Fibroblast of the conjunctiva (primary cell): Measurements from ENCODE around the gene FAM110A.
"Not testable (repeated sequence)": the region's sequence is repeated elsewhere in the genome, so short reads cannot be mapped to it uniquely, and the experiment has no call there.

ENCODE experiments used
- DNase-seq: peaks from one replicate; pipeline ENCODE4 v3.0.0-alpha.2; 2010; ENCODE audit warnings: low read depth

FAM110A gene

DNA sequence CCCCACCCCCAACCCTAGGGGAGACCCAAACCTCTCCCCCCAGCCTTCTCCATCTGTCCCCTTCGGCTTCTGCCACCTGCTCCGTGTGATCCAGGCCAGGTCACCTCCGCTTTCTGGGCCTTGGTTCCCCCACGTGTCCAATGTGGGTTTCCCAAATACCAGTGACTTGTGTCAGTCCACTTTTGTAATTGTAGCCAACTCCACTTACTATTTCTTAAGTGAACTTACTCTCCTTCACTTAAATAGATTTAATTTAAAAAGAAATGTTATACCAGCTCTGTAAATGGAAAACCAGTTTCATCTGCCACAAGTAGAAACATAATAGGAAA, 10.0 kb upstream of the FAM110A start:
- no peak for DNase-seq

DNA sequence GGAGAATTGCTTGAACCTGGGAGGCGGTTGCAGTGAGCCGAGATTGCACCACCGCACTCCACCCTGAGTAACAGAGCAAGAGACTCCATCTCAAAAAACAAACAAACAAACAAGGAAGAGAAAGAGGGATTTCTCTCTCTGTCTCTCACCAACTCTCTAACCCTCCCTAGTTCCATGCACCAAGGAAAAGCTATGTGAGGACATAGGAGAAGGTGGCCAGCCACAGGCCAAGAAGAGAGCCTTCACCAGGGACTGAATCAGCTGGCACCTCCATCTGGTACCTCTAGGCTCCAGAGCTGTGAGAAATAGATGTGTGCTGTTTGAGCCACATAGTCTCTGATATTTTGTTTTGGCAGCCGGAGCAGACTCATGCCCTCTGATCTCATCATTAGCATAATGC, 9.0 kb upstream of the FAM110A start:
- DNase-seq = no peak

DNA sequence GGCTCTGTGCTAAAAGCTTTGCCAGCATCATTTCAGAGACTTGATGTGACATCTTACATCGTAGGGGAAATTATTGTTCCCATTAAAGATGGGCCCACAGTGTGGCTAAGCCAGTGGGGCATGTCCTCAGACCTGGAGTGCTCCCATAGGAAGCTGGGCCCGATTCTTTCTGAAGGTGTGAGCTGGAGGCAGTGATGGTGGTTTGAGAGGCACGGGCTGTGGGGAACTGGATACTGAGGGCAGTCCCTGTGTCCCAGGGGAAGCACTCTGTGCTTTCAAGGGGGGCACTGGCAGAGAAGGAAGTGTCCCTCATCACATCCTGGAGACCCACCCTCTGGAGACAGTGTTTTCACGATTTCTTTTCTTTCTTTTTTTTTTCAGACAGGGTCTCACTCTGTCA, 8.6 kb upstream of the FAM110A start:
- DNase-seq = no peak

DNA sequence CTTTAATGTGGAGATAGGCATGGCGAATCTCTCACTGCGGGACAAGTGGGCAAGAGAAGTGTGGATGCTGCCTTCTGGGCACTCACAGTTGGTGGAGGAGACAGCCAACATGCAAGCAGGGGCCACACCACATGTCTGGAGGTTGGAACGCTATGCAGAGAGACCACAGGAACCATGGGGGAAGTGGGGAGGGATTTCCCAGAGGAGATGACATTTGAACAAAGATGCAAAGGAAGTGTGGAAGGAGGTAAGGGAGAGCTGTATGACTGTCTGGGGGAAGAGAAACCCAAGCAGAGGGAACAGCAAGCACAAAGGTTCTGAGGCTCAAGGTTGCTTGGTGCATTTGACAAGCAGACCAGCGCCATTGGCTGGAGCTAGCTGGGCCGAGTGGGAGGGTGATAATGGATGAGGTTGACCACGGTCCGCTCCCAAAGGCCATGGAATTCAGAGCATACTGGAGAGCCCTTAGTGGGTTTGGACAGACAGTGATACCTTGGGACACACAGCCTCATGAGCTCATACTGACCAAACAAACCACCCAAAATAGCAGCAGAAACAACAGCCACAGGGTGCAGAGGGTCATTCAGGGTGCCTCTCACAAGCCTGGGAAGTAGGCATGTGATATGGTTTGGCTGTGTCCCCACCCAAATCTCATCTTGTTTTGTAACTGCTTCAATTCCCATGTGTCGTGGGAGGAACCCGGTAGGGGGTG, 7.6 kb upstream of the FAM110A start:
- DNase-seq = no peak

DNA sequence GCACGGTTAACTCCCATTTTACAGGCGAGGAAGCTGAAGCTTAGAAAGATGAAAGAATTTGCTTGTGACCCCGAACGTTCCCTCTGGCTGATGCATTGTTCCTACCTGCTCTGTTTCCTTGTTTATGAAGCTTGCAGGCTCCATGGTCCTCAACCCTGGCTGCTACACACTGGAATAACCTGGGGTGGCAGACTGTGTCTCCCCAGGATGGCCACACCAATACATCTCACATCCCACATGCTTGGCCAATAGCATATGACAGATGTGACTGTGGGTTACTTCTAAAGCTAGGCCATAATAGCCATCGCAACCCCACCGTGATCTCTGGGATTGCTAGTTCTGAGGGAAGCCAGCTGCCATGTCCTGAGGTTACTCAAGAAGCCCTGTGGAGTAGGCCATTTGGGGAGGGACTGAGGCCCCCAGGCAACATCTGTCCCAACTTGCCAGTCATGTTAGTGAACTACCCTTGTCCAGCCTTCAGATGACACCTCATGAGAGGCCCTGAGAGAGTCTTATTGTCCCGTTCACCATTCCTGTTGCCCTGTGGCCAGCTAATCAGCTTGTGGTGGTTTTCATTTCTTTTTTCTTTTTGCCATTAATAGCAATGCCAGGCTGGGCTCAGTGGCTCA, 6.7 kb upstream of the FAM110A start:
- no peak for DNase-seq

DNA sequence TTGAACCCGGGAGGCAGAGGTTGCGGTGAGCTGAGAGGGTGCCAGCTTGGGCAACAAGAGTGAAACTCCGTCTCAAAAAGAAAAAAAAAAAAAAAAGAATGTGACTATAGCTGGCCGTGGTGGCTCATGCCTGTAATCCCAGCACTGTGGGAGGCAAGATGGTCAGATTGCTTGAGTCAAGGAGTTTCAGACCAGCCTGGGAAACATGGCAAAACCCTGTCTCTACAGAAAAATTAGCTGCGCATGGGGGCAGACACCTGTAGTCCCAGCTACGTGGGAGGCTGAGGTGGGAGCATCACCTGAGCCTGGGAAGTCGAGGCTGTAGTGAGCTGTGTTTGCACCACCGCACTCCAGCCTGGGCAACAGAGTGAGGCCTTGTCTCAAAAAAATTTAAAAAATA, 5.5 kb upstream of the FAM110A start:
- not testable (repeated sequence) for DNase-seq

DNA sequence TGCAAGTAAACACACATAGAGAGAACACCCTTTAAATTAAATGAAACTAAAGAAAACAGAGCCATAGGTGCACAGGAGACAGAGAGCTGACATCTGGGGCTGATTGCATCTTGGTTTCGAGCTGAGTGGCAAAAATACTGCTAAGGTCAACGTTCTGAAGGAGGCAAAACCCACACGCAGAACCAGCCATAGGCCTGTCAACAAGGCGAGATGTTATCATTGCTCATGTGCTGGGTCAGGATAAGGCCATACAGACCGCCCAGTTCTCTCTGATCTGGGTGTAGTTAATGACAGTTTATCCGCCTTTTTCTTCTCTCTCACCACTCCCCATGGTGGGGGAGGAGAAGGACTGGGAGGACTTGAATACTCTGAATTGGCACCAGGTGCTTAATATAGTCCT, 4.5 kb upstream of the FAM110A start:
- no peak for DNase-seq

DNA sequence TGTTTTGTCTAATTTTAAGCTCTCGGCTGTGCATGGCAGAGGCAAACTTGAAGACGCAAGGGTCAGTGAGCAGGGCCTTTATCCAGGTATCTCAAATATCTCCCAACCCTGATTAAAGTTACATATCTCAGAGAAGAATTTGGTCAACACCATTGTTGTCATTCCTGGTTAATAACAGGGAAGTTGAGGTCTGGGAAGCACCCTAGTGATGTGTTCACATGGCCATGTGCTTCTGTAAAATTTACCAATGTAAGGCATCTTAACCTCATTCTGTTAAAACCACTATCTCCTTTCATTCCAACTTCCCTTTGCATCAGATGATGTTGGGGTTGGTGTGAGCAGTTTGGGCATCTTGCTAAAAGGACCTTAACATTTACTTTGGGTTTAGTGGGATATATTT, 4.0 kb upstream of the FAM110A start:
- DNase-seq = no peak

DNA sequence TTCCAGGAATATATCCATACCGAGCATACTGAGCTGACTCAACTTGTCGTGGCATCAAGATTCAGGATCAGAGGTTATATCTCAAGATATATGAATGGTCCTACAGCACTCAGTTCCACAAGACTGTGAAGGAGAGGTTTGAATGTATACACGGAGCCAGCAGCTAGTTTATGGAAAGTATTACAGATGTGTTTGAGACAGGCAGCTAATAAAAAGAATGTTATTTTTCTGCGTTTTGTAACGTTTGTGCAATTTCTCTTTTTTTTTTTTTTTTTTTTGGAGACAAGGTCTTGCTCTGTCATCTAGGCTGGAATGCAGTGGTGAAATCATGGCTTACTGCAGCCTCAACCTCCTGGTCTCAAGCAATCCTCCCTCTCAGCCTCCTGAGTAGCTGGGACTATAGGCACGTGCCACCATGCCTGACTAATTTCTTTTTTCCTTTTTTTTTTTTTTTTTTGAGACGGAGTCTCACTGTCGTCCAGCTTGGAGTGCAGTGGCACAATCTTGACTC, 3.4 kb upstream of the FAM110A start:
- no peak for DNase-seq

DNA sequence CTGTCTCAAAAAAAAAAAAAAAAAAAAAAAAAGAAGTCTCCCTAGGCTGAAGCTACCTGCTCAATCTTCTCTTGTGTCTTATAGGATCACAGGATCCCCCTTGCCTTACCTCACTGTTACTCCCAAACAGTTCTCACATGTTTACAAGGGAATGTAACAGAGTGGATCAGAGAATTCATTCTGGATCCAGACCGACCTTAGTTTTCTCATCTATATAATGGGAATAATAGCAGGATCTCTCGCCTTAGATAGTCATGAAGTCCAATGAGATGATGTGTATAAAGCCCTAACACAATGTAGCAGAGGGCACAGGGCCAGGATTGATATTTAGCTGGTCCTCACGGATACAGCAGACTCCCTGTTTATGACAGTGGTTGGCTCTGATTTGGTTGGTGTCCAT, 2.3 kb upstream of the FAM110A start:
- no peak for DNase-seq

DNA sequence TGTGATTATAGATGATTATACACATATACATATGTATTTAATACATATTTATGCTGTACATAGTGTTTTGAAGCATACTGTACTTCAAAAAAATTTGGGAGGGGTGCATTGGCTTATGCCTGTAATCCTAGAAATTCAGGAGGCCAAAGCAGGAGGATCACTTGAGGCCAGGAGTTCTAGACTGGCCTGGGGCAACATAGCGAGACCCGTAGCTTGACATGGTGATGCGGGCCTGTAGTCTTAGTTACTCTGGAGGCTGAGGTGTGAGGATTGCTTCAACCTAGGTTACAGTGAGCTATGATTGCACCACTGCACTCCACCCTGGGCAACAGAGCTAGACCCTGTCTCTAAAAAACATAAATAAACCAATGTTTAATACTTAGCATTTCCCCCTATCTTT, 1.6 kb upstream of the FAM110A start:
- DNase-seq = no peak

DNA sequence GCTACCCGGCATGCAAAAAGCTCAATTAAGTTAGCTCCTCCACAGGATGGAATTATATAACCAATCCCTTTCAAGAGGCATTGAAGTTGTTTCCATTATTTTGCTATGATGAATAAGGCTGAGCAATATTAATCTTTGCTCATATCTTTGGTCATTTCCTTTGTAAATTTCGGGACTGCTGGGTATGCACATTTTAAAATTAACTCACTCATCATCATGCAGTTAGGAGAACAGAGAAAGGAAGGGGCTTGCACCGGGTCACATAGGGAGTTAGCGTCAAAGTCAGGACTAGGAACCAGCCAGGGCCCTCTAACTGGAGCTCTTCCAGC, 430 bp upstream of the FAM110A start:
- DNase-seq = no peak

DNA sequence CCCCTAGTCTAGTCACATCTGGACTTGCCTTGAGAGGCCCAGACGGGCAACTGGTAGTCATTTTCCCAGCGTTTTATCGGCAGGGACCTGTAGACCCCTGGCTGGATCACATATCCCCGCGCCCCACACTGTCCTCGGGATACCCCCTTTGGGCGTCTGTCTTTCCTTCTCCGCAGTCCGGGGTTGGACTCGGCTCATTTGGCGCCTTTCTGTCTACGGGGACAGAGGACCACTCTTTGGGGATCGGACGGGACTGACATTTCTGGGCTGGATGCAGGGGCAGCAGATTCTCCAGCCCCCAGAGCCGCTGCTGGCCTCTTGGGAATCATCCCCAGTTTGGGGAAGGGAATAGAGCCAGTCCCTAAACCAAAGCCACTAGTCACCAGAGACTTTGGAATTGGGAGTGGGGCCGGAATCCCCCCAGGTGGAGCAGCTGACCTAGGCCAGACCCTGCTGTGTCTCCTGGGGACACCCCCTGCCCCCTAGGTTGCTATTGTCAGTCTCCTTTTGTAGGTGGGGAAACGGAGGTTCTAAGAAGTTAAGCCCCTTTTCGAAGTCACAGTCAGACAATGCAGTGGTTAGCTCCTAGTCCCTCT, 734 bp downstream of the FAM110A start:
- DNase-seq = no peak

DNA sequence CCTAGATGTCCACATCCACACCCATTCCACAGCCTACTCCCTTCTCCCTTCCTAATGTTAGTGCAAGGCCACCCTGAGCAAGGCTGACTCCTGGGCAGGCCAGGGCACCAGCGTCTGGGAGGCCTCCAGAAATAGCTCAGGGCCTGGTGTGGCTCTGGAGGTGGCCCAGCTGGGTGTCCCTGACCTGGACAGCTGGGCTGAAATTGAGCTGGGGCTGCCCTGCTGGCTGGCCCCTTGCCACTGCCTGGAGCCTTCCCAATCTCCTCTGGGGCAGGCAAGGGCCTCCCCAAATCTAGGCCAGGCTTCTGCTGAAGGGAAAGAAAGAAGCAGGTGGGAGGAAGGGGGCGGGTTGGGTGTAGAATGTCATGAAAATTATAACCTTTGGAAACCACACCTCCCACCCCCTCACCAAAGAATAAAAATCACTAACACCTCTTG, 2.1 kb downstream of the FAM110A start:
- no peak for DNase-seq

DNA sequence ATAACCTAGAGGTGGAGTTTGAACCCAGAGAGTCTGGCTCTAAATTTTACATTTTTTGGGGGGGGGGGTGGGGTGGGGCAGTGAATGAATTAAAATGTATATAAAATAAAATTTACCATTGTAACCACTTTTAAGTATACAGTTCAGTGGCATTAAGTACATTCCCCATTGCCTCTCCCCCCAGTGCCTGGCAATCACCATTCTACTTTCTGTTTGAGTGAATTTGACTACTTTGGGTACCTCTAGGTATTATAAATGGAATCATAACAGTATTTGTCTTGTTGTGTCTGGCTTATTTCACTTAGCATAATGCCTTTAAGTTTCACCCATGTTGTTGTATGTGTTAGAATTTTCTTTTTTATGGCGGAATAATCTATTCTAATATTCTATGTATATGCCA, 2.7 kb downstream of the FAM110A start:
- DNase-seq = no peak

DNA sequence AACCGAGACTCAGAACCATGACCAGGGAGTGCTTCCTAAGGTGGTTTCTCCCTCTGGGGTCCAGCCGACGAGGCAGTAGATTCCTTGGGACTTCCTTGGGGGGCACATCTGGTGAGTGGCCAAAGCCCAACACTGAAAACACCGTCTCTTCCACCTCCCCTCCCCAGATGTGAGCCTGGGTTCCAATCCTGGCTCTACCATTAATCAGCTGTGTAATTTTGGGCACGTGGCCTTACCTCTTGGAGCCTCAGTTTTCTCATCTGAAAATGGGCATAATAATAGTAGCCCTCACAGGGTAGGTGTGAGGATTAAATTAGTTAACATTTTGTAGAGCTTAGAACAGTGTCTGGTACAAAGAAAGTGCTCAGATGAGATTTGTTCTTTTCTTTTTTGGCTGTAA, 5.5 kb downstream of the FAM110A start:
- no peak for DNase-seq

DNA sequence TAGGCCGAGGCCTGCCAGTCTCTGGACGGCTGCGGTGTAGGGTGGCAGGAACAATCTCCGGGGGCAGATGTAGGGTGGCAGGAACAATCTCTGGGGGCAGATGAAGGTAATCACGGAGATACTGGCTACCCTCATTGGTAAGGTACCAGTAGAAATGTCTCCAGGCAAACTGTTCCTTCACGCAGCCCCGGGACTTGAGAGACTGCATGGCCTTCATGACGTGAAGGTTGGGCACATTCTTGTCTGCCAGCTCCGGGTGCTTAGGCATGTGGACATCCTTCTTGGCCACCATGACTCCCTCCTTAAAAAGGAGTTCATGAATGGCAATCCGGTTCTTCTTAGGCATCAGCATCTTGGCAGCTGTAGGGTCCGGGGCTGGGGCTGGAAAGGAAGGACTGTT, 6.1 kb downstream of the FAM110A start:
- DNase-seq = no peak

DNA sequence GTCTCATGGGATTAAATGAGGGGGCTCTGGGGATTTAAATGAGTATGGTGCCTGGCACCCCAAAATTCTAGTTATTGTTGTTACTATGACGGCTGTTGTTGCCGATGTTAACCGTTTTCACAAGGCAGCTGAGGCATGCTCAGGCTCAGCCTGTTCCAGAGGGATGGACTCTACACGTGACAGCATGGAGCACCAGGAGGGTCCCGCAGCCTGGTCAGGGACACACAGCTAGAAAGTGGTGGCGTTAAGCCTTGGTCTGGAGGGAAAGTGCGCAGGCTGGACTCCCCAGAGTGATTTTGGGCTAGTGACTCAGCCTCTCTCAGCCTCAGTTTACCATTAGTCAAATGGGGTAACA, 7.0 kb downstream of the FAM110A start:
- no peak for DNase-seq

DNA sequence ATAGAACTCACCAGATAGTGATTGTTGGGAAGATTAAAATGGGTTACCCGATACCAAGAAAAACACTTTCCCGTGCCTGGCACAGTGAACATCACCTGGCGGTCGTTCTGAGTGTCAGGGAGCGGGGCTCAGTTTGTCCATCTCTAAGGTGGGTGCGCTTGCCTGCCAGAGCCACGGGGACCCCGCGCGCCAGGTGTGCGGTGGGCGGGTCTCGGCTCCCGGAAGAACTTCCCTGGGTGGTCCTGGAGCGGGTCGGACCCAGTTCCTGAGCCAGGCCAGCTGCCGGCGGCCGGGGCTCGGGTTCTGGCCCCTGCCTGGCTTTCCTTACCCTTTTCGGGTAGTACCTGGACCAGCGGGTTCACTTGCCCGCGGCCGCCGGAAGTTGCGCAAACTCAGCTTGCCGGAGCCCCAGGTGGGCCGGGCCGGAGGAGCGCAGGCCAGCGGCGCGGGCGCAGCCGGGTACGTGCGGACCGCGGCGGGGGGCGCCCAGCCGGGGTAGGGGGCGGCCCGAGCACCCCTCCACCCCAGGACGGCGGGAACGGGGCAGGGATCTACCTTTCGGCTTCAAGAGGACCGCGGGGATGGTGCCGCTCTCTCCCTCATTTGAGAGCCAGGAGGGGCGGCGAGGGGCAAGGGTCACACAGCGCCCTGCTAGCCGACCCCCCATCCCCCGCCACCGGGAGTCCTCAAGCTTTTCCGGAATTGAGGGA, 7.5 kb downstream of the FAM110A start:
- no peak for DNase-seq

DNA sequence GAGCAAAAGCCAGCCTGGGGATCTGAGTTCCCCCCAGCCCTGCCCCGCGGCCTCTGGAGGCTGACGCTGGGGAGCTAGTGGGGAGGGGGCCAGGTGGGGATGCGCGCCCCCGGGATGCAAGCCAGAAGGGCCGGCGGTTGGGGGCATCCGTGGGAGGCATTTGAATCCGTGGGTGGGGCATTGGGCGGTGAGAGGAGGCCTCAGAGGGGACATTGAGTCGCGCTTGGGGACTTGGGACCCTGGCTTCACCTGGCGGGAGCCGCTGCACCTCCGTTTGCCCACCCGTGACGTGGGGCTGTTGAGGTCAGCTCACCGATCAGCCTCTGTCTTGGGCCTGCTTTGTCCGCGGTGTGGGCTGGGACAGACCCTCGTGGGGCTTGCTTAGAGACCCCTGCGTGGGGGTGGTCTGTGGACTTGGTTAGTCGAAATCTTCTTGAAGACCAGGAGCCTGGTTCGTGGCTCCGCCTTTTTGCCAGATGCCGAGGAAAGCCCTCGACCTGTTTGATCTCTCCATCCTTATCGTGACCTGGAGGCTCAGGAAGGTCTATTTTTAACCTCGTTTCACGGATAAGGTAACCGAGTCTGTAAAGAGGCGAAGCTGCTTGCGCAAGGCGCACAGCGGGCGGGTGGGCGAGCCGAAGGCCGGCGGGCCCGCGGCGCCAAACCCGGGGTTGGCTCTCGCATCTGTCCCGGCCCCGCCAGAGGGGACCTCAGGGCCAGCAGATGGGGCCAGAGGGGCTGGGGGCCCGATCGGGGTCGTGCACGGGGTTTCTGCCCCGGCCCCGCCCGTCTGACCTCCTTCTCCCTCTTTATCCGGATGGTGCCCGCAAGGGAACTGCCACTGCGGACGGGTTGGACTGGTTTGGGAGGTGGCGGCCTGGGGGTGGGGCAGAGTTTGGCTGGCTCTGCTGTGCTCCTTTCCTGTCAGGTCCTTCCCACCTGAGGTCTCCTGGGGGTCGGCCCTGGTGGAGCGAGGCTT, 8.3 kb downstream of the FAM110A start:
- no peak for DNase-seq

DNA sequence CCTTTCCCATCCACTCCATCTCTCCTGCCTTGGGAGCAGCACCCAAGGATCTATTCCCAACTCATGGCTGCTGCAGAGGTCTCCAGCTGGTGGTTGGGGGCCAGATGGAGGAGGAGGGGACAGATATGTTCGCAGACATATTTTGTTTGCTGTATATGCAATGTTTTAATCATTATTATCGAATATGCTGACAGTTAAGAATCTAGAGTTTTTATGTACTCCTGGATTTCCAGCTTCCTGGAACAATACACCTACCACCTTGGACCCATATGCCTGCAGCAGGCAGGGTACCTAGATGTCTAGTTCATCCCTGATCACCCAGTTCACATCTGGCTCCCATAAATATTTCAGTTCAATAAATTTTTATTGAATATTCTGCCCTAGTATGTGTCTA, 9.0 kb downstream of the FAM110A start:
- no peak for DNase-seq

DNA sequence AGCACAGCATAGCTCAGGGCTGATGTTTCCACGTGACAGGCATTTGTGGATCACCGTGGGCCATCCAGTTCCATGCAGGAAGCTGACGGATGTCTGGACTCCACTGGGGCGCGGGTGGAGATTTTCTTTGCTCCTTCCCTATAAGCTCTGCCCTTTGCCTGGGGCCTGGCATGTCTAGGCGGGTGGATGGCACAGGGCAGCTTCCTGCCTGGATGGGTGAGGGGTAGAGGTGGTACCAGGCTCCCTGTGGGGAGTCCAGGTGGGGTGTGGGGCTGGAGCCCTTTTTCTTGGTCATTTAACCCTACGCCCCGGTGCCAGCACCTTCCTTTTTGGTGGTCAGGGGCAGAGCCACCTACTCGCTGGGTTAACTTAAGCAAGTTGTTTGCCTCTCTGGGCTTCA, 10.4 kb downstream of the FAM110A start:
- DNase-seq = no peak
